NCI-H128 (cell line): ENCODE measurements around the gene PLD2.

Experiments
- DNase-seq: peaks from one replicate; lab custom pipeline; 2025; ENCODE audit not compliant: unreplicated experiment; lab: John Stamatoyannopoulos, UW

The PLD2 gene

DNA sequence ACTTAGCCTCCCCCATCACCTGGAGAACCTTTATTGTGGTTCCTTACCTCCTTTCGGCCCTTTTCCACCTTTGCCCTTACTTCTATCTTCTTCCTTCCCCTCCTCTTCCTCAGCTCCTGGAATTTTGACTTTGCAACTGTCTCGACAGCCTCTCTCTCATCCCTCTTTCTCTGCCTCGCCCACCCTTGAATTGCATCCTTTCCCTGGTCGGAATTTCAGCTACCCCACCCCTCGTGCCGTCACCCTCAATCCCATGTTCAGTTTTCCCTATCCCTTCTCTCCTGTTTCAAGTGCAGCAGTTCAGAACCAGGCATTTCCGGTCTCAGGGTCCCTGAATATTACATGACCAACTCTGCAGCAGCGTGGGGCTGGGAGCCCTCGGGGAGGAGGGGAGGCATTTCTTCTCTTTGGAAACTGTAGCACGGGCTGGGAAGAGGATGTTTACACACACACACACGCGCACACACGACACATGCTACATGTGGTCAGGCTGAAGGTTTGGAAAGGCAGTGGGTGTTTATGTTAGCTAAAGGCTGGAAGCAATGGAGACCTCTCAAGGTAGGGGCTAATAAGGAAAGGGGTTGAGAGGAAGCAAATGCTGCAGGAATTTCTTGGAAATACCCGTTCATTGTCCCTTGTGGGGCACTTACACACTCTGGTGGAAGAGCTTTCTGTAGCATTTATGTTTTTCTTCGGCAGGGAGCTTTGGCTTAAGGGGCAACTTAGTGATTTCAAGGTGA, 27.2 kb downstream of the PLD2 start:
- no peak for DNase-seq

DNA sequence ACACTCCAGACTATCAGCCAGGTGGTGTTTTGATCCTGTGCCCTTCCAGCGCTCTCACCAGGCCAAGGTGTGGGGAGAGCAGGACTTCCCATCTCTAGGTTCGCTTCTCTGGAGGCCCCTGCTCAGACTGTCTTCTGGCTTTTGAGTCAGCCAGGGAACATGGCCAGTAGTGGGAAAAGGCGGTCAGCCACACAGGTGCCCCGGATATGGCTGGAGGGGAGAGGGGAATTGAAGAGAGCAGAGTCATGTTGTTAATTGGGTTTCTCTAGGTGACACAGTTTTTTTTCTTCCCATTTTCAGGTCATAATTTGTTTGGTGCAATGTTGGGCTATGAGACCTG, 27.7 kb downstream of the PLD2 start:
- no peak for DNase-seq

DNA sequence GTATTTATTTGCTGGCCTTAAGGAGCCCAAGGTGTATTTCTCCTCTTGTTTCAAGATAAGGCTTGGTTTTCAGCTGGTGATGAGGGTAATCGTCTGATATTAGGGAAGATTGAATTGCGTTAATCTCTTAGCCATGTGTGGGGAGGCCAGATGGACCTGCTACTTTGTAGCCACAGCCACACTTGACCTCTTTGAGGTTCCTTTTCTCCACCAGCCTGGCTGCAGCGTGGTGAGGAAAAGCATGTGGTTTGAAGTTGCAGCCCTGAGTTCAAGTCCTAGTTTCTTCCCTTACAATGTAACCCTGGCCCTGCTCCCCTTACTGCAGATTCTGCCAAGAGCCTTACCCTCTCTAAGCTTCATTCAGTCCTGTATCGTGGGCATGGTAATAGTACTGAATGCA, 29.3 kb downstream of the PLD2 start:
- DNase-seq: no peak

DNA sequence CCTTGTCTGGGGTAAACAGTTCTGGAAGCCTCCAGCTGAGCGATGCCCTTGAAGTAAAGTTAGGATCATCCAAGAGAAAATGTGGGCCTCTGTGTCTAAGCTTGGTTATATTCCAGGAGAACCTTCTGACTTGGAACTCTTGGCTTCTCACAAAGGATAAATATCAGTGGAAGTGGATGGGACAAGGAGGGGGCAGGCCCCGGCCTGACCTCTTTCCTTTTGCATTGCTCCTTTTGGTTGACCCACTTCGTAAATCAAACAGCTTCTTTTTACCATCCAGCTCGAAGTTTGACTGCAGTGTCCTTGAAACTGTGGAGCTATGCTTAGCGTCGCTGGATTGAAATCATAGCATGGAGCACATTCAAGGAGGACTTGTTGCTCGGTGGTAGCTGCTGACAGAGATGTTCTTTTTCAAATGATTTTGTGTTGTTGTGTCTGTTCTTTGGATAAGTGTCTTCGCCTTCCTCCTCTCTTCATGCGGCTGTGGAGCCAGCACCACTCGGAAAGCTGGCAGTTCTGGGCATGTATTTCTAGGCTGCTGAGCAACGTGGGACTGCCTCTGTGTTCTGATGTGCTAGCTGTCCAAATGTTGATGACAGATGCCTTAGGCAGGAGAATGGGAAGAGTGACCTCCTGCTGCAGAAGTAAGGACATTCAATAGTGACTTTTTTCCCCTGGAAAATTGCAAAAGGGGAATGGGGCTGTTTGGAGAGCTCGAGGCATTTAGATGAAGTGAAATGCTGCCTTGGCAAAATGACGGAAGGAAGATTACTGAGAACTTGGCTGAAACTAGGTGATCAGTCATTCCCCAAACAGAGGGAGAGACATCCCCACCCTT, 30.7 kb downstream of the PLD2 start:
- DNase-seq: no peak

DNA sequence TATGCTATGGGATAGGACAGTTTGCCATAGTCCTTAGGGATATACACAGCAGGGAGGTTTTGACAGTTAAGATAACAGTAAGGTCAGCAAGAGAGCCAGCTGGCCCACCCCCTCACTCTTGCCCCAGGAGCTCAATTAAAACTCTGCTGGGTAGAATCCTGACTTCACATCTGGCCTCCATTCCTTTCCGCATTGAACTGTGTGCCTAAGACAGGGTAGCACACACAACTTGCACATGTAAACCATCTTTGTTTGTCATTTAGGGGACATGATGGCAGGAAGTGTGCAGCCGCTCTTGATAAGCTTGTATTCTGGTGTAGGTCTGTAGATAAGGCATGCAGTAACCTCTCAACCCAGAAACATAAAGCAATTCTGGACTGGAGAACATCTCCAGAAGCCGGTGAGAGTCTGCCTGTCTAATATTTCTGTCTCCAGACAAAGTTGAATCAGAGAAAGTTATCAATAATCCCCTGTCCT, 31.4 kb downstream of the PLD2 start:
- no peak for DNase-seq

DNA sequence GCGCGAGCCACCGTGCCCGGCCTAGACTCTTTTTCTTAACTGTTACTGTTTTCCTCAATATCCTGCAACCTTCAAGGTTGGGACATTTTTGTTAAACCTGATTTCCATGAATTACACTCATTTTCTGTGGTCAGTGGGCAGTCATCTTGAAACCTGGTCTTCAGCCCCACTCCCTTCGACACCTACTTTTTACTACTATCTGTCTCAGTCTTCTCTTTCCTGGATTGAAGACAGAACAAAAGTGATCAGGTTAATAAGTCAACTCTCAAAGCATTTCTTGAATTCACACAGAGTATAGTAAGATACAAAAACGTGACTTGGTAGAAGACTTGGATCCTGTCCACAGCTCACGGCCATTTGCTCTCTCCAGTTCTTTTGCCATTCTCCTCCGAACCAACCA, 32.3 kb downstream of the PLD2 start:
- DNase-seq: no peak

DNA sequence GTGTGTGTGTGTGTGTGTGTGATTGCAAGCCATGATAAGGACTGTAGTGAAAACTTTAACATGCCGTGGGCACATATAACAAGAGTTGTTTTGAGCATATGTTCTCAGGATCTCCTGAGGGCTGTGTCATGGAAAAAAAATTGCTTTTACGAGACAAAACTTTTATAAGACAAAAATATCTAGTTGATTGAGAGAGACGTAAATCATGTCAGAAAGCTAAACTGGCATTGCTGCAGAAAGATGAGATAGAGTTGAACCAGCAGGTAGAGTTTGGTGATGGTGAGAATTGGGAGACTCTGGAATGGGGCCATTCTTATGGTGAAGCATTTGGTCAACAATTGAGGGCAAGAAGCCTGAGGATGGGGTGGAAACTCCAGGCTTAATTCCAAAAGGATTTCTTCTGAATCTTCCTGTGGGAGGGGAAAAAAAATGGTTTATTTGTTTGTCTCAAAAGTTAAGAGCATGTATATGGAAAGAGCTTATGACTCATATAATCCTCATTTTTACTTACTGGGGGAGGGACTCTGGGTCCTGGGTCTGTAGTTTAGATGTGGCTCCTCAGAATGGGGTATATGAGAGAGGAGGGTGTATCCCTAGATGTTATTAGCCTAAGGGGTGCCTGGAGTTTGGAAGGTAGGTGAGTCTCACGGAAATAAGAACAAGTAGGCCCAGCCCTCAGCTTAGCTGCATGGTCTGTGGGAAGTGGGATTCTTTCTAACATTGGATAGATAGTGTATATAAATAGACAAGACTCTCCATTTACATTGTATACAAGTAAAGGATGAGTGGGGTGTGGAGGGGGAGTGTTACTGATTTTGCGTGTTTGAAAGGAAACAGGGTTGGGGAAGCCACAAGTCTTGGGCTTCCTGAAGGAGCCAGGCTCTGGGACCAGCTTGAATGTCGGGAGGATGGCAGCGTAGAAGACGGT, 33.3 kb downstream of the PLD2 start:
- no peak for DNase-seq

DNA sequence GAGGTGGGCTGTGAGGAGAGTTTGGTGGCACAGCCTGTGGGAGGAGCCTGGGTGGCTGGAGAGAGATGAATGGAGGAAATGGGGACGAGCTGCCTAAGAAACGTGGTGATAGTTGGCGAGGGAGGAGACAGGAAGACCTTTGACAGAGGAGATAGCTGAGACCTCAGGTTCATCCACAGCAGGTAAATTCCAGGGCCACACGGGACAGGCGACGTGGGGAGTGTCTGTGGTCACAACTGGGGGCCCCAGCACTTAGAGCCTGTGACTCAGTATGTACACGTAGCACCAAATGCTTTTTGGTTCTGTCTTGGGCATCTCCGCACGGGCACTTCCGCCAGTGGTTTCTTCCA, 33.9 kb downstream of the PLD2 start:
- DNase-seq: no peak

DNA sequence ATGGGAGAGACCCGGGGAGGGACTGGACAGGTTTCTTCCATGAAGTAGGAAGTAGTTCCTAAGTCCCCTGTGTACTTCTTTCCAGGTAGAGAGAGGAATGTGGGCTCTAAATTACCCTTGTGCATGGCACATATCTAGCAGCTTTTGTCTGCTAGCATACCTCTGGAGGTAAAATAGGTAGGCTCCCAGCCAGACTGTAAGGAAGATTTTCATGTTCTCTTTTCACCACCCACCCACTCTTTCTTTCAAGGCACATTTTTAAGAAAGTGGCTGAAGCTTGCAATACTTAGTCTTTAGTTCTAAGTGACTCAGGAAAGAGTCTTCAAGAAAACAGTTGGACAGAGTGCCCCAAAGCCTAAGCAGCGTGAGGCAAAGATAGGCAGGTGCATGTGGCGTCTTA, 35.4 kb downstream of the PLD2 start:
- DNase-seq: no peak

DNA sequence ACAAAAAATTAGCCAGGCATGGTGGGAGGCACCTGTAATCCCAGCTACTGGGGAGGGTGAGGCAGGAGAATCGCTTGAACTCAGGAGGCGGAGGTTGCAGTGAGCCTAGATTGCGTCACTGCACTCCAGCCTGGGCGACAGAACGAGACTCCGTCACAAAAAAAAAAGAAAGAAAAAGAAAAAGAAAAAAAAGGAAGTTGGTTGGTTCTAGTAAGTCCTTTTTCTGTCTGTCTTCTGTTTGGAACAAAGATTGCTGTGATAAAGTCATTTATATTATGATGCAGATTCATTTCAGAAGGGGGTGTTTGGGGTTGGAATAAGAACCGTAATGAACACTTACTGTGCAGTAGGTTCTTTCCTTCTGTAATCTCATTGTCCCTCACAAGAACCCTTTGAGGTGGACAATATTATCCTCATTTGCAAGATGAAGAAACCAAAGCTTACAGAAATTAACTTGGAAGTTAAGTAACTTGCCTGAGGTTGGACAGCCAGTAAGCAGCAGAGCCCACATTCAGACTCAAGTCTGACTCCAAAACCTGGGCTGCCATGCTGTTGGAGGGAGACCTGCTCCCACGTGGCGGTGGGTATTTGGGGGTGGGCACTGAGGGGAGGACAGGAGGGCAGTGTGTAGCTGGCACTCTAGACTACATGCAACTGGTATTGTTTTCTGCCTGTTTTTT, 36.5 kb downstream of the PLD2 start:
- no peak for DNase-seq

DNA sequence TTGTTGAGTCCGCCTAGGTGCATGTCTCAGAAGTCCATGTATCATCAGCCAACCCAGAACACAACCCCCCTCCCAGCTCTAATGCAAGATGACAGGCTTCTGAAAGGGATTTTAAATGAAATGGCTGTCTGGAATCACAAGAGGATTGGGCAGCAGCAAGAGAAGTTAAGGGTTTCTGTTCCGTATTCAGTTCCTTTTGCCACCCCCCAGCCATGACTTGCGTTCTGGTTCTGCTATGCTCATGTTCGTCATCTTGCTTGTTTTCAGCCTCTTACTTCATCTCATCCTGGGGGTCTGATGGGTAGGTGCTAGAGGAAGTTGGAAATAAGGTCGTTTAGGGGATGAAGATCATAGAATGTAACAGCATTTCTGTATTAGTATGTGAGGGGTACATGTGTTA, 38.2 kb downstream of the PLD2 start:
- DNase-seq: no peak

DNA sequence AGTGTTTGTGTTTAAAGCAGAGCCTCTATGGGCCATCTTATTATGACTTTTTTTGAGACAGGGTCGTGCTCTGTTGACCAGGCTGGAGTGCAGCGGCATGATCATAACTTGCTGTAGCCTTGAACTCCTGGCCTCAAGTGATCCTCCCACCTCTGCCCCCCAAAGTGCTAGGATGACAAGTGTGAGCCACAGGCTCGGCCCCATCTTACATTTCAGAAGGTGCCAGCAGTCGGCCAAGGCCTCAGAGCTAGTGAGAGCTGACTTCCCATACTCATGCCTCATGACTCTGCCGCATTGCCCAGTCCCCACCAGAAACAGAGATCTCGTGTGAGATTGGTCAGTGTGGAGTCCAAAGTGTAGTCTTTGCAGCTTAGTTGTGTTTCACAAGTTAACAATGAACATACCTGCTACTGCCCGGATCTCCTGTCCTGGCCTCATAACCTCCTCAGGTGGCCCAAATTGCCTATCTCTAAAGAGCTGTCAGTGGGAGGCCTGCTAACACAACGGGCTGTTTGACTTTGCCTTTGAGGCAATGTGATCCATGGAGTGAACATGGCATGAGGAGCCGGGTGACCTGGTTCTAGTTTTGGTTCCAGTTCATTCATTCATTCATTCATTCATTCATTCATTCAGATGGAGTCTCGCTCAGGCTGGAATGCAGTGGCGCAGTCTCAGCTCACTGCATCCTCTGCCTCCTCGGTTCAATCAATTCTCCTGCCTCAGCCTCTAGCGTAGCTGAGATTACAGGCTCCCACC, 39.9 kb downstream of the PLD2 start:
- no peak for DNase-seq

DNA sequence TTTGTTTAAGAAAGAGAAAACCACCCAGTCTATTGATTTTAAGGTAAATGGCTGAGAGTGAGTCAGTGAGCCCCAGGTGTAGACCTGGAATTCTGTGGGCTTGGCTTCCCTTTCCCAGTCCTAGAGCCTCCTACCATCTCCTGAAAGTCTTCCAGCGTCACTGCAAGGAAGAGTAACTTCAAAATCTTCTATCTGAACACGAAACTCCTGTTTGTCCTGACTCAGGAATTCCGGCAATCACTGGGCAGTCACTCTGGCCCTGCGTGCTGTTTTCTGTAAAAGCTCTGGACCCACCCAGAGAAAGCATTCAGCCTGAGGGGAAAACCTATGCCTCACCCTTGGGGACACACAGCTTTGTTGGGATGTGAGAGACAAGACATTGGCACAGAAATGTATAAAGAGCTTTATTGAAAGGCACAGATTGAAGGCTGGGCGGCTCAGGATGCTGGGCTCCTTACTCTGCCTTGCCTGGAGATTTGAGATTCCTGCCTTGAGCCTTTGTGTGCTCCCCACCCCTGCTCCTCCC, 42.1 kb downstream of the PLD2 start:
- DNase-seq: no peak

DNA sequence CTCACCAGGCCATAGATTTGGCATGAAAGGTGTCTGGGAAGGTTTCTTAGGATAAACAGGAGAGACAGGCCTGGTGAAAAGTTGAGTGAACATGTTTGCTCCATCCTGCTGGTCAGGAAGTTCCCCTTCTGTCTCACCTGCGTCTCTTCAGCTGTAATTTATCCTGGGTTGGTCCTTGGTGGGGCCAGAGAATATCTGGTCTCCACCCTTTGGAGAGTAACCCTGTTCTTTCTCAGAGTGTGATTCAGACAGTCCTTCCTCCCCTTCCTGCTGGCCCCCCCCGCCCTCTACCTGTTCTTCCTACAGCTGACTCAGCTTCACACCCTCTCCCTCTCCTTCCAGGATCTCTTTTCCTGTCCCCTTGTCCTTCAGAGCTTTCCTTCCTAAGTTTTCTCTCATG, 43.3 kb downstream of the PLD2 start:
- DNase-seq: no peak

DNA sequence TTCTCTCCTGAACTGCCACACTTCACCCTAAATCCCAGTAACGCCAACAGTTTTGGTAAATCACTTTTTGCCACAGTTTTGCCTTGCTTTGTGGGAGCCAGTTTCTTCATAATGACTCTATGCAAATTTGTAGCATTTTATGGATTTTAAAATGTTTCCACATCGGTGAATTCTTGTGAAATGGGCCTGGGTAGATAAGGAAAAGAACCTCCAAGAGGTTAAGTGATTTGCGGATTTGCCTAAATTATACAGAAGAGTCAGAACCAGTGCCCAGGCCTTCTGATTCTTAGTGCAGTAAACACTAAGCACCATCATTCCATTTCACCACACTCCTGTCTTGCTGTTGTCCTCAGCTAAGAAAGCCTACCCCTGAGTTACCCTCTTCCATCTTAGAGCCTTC, 44.1 kb downstream of the PLD2 start:
- no peak for DNase-seq

DNA sequence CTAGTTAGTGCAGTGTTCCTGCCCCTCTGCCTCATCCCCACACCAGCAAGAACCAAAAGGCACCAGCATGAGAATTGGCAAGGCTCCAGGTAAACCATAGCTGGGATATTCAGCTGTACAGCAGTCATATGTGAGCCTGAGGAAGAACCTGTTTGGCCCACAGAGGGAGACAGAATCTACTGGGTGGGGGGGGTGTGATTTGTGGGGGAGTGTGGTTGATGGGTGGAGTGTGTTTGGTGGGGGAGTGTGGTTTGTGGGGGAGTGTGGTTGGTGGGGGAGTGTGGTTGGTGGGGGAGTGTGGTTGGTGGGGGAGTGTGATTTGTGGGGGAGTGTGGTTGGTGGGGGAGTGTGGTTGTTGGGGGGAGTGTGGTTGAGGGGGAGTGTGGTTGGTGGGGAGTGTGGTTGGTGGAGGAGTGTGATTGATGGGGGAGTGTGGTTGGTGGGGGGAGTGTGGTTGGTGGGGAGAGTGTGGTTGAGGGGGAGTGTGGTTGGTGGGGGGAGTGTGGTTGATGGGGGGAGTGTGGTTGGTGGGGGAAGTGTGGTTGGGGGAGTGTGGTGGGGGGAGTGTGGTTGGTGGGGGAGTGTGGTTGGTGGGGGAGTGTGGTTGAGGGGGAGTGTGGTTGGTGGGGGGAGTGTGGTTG, 45.7 kb downstream of the PLD2 start:
- DNase-seq: no peak

DNA sequence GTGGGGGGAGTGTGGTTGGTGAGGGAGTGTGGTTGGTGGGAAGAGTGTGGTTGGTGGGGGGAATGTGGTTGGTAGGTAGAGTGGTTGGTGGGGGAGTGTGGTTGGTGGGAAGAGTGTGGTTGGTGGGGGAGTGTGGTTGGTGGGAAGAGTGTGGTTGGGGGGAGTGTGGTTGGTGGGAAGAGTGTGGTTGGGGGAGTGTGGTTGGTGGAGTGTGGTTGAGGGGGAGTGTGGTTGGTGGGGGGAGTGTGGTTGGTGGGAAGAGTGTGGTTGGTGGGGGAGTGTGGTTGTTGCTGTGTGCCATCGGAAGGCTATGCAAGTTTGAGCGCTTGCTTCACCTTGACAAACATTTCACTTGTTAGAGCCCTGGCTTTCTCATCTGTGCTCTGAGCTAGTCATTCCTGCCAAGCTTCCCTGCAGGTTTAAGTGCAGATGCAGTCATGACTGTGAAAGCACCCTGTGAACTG, 46.3 kb downstream of the PLD2 start:
- no peak for DNase-seq

DNA sequence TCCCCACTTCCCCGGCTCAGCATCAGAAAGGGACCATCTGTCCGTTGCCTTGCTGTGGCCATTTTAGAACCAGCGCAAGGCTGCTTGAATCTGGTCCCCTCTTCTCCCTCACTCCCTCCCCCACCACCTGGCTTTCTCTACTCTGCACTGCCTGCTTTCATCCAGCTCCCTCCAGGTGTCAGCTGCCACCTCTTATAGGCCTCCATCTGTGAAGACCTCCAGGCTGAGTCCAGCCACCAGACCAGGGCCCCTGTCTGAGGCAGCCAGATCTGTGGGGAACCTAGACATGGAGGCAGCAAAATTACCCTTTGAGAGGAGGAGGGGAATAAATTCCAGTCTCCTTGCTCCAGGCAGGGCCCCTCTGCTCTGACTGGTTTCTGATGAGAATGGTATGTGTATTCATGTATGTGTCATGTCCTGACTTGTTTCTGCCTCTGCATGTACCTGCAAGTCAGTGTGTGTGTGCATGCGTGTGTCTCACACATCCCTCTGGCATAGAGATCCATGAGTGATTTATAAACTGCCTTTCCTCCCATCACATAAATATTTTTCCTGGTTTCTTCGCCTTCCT, 47.2 kb downstream of the PLD2 start:
- DNase-seq: no peak

DNA sequence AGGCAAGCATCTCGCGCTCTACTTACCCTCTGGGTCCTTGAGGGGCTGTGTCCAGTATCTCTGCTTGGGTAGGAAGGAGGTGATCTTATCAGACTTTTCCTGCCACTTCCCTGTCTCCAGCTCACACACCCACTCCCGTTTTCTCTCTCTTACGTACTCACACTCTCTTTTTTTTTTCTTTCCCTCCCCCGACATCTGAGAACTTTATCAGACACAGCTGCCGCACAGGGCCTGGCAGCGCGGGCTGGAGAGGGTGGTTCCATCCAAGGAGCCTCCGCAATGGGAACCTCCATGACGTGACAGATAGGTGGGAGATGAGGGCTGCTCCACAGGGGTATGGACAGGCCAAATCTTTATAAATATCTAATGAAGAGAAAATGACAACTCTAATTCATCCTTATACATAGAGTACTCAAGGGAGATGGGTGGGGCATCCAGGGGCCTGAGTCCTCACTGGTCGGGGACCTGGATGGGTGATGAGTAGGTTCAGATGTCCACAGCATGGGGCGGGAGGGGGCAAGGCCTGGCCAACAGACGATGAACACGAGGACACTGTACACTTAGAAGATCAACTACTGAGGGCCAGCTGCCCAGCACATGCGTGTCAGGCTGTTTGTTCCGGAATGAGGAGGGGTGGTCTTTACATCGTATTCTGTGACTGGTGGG, 49.5 kb downstream of the PLD2 start:
- no peak for DNase-seq
